ACHN (cell line): ENCODE data around the gene NUP214.
"Not testable (repeated sequence)": the region's sequence is repeated elsewhere in the genome, so short reads cannot be mapped to it uniquely, and the experiment has no call there.

Source experiments
- DNase-seq: peaks from one replicate; pipeline ENCODE4 v3.0.0-alpha.2; 2015
- in situ Hi-C: cut with HindIII; loops from 2 replicates; pipeline ENCODE4 v1.10.0; 2017; ENCODE audit warnings: low sequenced_read_pairs, low pct_ligation_motif_present, low pct_unique_long_range_greater_than_20kb

Gene NUP214

GRCh38 chr9:131238402-131239021 is 113.1 kb downstream of the NUP214 start:
- in situ Hi-C loops, result no loop called here

GRCh38 chr9:131239161-131239975 is 114.0 kb downstream of the NUP214 start:
- in situ Hi-C loops, result no loop called here
- DNase-seq, result no peak

More at GRCh38 chr9:131238402-131239021, 113.1 kb downstream of the NUP214 start:
- no peak for DNase-seq

DNA sequence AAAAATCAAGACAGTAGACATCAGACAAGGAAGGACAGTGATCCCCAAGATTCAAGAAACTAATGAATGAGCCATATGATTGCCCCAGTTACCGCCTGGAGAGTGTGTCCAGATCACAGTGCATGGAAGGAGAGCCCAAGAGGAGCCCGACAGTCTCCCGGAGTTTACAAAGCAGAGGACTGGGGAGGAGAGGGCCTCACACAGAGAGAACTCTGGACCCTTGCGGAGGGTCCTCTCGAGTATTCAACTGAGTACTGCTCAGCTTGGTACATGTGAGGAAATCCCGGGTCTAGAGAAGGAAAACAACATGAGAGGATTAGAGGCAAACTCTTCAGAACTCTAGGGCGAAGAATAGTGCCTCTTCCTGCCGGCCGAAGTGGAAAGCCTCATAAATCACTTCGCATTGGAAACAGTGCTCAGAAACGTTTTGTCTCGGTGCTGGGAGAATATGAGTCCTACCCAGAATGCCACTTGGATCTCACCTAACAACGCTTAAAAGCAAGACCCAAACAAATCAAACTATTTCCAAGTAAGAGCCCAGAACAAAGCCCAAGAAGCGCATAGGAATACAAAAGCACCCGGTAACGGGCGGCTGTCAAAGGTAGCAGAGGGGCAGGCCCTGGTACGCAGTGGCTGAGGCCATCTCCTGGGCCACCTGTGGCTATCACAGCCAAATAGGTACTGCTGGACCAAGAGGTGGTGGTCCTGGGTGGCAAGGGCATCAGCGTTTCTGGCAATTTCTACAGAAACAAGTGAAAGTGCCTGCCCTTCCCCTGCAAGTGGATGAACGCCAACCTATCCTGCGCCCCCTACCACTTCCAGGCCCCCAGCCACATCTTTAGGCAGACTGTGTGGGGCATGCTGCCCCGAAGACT is 114.9 kb downstream of the NUP214 start:
- DNase-seq, result no peak
- in situ Hi-C loops, result no loop called here

- in situ Hi-C loops, DNase-seq: not testable (repeated sequence)
Observed at GRCh38 chr9:131244331-131244730, 118.9 kb downstream of the NUP214 start.

GRCh38 chr9:131246618-131247017 is 121.2 kb downstream of the NUP214 start:
- no peak for DNase-seq

GRCh38 chr9:131252120-131252519 is 126.7 kb downstream of the NUP214 start:
- in situ Hi-C loops, result no loop called here
- DNase-seq, result no peak

More at GRCh38 chr9:131246618-131247017, 121.2 kb downstream of the NUP214 start:
- in situ Hi-C loops, result no loop called here

- no peak for DNase-seq
Observed at GRCh38 chr9:131253891-131254491, 128.6 kb downstream of the NUP214 start.

DNA sequence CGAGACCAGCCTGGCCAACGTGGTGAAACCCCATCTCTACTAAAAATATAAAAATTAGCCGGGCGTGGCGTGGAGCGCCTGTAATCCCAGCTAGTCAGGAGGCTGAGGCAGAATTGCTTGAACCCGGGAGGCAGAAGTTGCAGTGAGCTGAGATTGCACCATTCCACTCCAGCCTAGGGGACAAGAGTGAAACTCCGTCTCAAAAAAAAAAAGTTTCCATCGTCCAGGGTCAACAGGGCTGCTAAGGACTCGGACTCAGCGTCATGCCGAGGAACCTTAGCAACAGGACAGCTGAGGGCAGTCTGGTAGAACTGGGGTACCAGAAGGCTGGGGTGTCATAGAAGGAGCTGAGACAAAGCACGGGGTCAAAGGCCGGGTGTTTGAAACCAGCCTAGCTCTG is 129.2 kb downstream of the NUP214 start:
- no peak for DNase-seq

More at GRCh38 chr9:131253891-131254491, 128.6 kb downstream of the NUP214 start:
- in situ Hi-C loops, result no loop called here

DNA sequence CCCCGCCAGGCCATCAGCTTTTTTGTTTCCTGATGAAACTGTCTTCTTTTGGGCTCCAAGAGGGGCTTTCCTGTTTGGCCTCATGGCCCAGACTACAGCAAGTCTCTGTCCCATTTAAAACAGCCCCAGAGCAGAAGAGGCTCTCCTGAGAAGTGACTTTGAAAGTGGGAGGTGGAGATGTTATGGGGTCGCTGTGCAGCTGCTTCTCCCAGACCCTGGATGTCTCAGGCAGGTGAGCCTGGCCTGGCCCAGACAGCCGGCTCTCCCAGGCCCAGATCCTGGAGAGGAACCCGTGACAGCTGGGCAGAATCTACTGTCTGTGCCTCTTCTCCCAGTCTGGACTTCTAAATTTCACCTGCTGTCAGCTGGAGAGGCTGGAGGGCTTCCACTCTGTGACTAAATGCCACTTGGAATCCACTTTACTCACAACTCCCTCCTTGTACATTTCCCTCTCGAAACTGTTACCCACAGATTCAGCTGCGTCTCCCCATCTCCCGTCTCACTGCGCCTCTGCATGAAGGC is 130.4 kb downstream of the NUP214 start:
- in situ Hi-C loops, result no loop called here

More for the DNA sequence above, 129.2 kb downstream of the NUP214 start:
- in situ Hi-C loops, result no loop called here

GRCh38 chr9:131257266-131258025 is 132.1 kb downstream of the NUP214 start:
- in situ Hi-C loops, result no loop called here
- no peak for DNase-seq

More for the DNA sequence above, 130.4 kb downstream of the NUP214 start:
- no peak for DNase-seq

GRCh38 chr9:131258186-131258585 is 132.8 kb downstream of the NUP214 start:
- DNase-seq, result no peak

DNA sequence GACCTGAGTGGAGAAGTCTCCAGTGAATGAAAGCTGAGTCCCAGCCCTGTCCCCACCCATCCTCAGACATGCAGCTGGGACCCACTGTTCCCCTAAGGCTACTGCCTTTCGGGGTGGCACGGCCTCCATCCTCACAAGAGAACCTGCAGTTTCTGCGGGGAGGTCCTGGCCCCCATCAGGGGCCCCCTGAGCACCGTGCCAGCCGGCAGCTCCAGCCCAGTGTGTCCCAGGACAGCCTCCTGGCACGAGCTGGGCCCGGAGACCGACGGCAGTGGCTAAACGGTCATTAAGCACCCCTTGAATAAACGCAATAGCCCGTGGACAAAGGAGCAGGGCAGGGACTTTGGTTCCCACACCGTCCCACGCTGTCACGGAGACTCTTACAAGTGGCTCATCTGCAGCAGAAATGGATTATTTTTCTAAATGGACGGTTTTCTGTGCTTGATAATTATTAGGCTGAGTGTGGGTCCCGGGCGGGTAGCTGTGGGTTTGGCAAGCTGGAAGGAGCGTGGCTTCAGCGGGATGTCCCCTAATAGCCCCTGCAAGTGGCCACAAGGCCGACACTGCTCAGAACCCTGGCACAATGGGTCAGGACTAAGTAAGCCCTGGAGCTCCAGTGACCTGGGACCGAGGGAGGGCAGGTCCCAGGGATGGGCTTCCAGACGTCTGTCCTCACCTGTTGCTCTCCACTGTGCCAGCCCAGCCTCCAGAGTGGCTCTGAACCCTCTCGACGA is 133.5 kb downstream of the NUP214 start:
- DNase-seq, result no peak
- in situ Hi-C loops, result no loop called here

More at GRCh38 chr9:131258186-131258585, 132.8 kb downstream of the NUP214 start:
- in situ Hi-C loops, result no loop called here

GRCh38 chr9:131259432-131259898 is 134.1 kb downstream of the NUP214 start:
- in situ Hi-C loops, result no loop called here
- no peak for DNase-seq

- DNase-seq, result no peak
- in situ Hi-C loops, result no loop called here
Observed at GRCh38 chr9:131259916-131260597, 134.7 kb downstream of the NUP214 start.

GRCh38 chr9:131260751-131261452 is 135.5 kb downstream of the NUP214 start:
- no peak for DNase-seq
- in situ Hi-C loops, result no loop called here
